ENCODE measurements around the gene LDLRAD3.
A peak's percentile ranks its signal among the peaks of the same experiment; 100 is the strongest.
"Not testable (repeated sequence)": the region's sequence is repeated elsewhere in the genome, so short reads cannot be mapped to it uniquely, and the experiment has no call there.

LDLRAD3 gene

GRCh38 chr11:35943713-35944502 is at the start of gene LDLRAD3:
TSS of gene LDLRAD3 (plus strand) at chr11:35944062. CDS start at chr11:35944099, 37 bp downstream.
- DNase-seq, result peak; percentile 41

- DNase-seq, result no peak
Measured at GRCh38 chr11:35897019-35897418, 46.8 kb upstream of the LDLRAD3 start.

GRCh38 chr11:35902961-35903360 is 40.9 kb upstream of the LDLRAD3 start:
- DNase-seq, result no peak

- no peak for DNase-seq
Measured at GRCh38 chr11:35905646-35906276, 38.1 kb upstream of the LDLRAD3 start.

- DNase-seq, result no peak
Measured at GRCh38 chr11:35906277-35906661, 37.6 kb upstream of the LDLRAD3 start.

GRCh38 chr11:35906681-35907080 is 37.2 kb upstream of the LDLRAD3 start:
- no peak for DNase-seq

GRCh38 chr11:35907648-35908431 is 36.0 kb upstream of the LDLRAD3 start:
- no peak for DNase-seq

GRCh38 chr11:35908432-35908771 is 35.5 kb upstream of the LDLRAD3 start:
- DNase-seq, result not testable (repeated sequence)

GRCh38 chr11:35909511-35910265 is 34.2 kb upstream of the LDLRAD3 start:
- no peak for DNase-seq

GRCh38 chr11:35911013-35911412 is 32.8 kb upstream of the LDLRAD3 start:
- no peak for DNase-seq

- no peak for DNase-seq
Measured at GRCh38 chr11:35911616-35912165, 32.2 kb upstream of the LDLRAD3 start.

- not testable (repeated sequence) for DNase-seq
Measured at GRCh38 chr11:35912436-35912835, 31.4 kb upstream of the LDLRAD3 start.

- DNase-seq, result no peak
Measured at GRCh38 chr11:35912883-35913624, 30.8 kb upstream of the LDLRAD3 start.

- DNase-seq, result no peak
Measured at GRCh38 chr11:35914816-35915215, 29.0 kb upstream of the LDLRAD3 start.

- no peak for DNase-seq
Measured at GRCh38 chr11:35916270-35916669, 27.6 kb upstream of the LDLRAD3 start.

GRCh38 chr11:35917676-35918075 is 26.2 kb upstream of the LDLRAD3 start:
- no peak for DNase-seq

GRCh38 chr11:35918716-35919115 is 25.1 kb upstream of the LDLRAD3 start:
- DNase-seq, result no peak

GRCh38 chr11:35919244-35919643 is 24.6 kb upstream of the LDLRAD3 start:
- peak; percentile 30 for DNase-seq

GRCh38 chr11:35923452-35923851 is 20.4 kb upstream of the LDLRAD3 start:
- DNase-seq, result no peak

- no peak for DNase-seq
Measured at GRCh38 chr11:35924811-35925210, 19.1 kb upstream of the LDLRAD3 start.

GRCh38 chr11:35927104-35927503 is 16.8 kb upstream of the LDLRAD3 start:
- no peak for DNase-seq

GRCh38 chr11:35927682-35928081 is 16.2 kb upstream of the LDLRAD3 start:
- DNase-seq, result no peak
